NCI-H345 (cell line): ENCODE measurements around the gene TMEM132C.
A peak's percentile ranks its signal among the peaks of the same experiment; 100 is the strongest.

ENCODE experiments used
- DNase-seq: peaks from one replicate; lab custom pipeline; 2025; lab: John Stamatoyannopoulos, UW

The TMEM132C gene

GRCh38 chr12:128420163-128420562 is 153.2 kb downstream of the TMEM132C start:
- DNase-seq = no peak

- DNase-seq = no peak
Observed at GRCh38 chr12:128421375-128421774, 154.4 kb downstream of the TMEM132C start.

GRCh38 chr12:128423205-128423604 is 156.2 kb downstream of the TMEM132C start:
- no peak for DNase-seq

GRCh38 chr12:128424931-128425431 is 158.0 kb downstream of the TMEM132C start:
- DNase-seq = no peak

- no peak for DNase-seq
Observed at GRCh38 chr12:128425666-128426331, 158.8 kb downstream of the TMEM132C start.

GRCh38 chr12:128426511-128426910 is 159.5 kb downstream of the TMEM132C start:
- DNase-seq = no peak

GRCh38 chr12:128439796-128440195 is 172.8 kb downstream of the TMEM132C start:
- DNase-seq = no peak

GRCh38 chr12:128442096-128442495 is 175.1 kb downstream of the TMEM132C start:
- no peak for DNase-seq

- no peak for DNase-seq
Observed at GRCh38 chr12:128444598-128444997, 177.6 kb downstream of the TMEM132C start.

GRCh38 chr12:128445415-128446127 is 178.6 kb downstream of the TMEM132C start:
- DNase-seq = peak; percentile 37

- DNase-seq = no peak
Observed at GRCh38 chr12:128449146-128449894, 182.3 kb downstream of the TMEM132C start.

- DNase-seq = no peak
Observed at GRCh38 chr12:128450810-128451209, 183.8 kb downstream of the TMEM132C start.

- DNase-seq = no peak
Observed at GRCh38 chr12:128455851-128456250, 188.9 kb downstream of the TMEM132C start.

- DNase-seq = no peak
Observed at GRCh38 chr12:128456922-128457321, 190.0 kb downstream of the TMEM132C start.

GRCh38 chr12:128458301-128458974 is 191.5 kb downstream of the TMEM132C start:
- DNase-seq = no peak

- DNase-seq = no peak
Observed at GRCh38 chr12:128459067-128459466, 192.1 kb downstream of the TMEM132C start.

- no peak for DNase-seq
Observed at GRCh38 chr12:128463881-128464280, 196.9 kb downstream of the TMEM132C start.

- no peak for DNase-seq
Observed at GRCh38 chr12:128467882-128468281, 200.9 kb downstream of the TMEM132C start.

- DNase-seq = no peak
Observed at GRCh38 chr12:128468926-128469325, 202.0 kb downstream of the TMEM132C start.

GRCh38 chr12:128471491-128471890 is 204.5 kb downstream of the TMEM132C start:
- no peak for DNase-seq

- DNase-seq = no peak
Observed at GRCh38 chr12:128474916-128475315, 207.9 kb downstream of the TMEM132C start.

- no peak for DNase-seq
Observed at GRCh38 chr12:128476266-128476665, 209.3 kb downstream of the TMEM132C start.
